ENCODE measurements around the gene NIPAL3.
A peak's percentile ranks its signal among the peaks of the same experiment; 100 is the strongest.

The NIPAL3 gene

GRCh38 chr1:24415334-24415909 is at the start of gene NIPAL3:
Gene NIPAL3, plus strand, starts transcription at chr1:24415802. Its CDS starts 3,746 bp downstream, at chr1:24419548.
- DNase-seq (ENCODE audit: low read depth), result peak; percentile 95

- DNase-seq (ENCODE audit: low read depth), result no peak
Measured at GRCh38 chr1:24366707-24367106, 48.9 kb upstream of the NIPAL3 start.

- DNase-seq (ENCODE audit: low read depth), result no peak
Measured at GRCh38 chr1:24369199-24369598, 46.4 kb upstream of the NIPAL3 start.

DNA sequence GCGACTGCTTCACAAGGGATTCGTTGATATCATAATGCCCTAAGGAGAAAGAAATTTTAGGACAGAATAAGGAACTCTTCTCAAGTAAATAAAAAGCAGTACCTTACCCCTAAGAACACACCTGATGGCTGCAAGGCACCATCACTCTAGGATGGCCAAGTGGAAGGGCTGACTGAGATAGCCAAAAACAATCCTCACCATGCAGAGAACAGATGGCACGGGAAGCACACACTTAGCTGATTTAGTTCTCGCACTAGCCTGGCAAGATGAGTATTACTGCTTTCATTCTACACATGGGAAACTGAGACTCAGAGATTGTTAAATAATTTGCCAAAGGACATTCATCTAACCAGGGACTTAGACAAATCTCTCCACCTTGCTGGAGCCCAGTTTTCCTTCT is 45.8 kb upstream of the NIPAL3 start:
- DNase-seq (ENCODE audit: low read depth), result no peak

DNA sequence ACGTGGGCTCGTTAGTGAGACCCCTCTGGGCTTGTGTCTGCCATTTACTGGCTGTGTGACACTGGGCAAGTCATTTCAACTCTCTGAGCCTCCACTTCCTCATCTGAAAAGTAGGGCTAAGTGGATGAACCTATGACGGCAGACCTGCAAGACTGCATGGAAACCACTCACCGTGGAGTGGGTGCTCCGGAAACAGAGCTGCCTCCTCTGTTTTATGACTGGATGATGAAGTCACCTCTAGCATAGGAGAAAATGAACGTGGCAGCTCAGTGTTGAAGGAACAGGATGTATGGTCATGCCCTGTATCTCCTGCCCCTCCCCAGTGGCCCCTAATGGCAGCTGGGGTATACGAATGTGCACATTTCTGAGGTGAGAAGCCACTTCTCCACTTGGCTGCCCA is 42.6 kb upstream of the NIPAL3 start:
- no peak for DNase-seq (ENCODE audit: low read depth)

DNA sequence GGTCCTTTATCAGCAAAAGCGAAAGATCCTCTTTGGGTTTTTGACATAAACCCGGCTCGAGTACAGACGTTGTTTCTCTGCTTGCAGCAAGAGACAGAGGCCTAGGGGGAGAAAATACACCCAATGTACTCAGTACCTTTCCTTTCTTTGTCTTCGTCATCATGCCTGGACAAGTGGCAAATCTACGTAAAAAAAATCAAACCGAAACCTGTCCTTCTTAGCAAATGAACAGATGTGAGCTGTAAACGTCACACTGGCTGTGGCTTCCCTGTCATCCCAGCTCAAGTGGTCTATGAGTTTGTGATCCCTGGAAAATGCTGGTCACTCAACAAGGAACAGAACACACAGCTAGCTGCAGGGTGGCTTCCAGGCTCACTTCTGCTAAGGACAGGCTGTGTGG is 41.9 kb upstream of the NIPAL3 start:
- no peak for DNase-seq (ENCODE audit: low read depth)

DNA sequence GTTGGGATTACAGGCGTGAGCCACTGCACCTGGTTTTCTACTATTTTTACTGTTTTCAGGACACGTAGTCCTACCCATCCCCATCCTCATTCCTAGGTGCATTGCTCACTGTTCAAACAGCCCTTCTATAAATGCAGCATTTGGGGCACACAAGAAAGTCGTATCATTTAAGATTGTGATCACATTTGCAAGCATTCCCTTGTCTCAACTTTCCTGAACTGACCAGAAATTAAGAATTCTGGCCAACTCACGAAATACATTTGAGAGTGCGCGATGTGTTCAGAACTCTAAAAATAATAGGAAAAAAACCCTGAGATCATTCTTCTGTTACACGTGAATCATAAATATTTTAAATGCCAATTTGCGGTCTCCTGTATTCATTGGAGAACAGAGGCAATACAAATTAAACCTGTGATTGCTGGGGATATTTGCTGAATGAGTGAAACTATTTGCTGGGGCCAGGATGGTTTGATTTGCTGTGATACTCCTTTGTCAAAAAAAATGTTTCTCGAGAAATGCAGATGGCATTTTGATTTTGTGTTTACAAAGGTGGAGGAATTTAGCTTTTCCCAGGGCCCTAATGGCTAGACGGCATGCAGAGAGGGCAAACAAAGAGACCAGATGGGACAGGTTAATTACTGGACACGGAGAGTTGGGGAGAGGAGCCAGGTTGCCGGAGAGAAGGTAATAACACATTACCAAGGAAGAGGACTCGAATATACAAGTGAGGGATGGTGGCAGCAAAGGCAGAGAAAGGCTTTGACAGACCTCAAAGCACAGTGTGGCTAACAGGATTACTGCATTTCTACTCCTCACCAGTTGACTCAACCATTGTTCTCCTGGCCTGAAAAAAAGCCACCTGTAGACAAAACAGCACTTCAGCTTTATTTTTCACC is 40.5 kb upstream of the NIPAL3 start:
- no peak for DNase-seq (ENCODE audit: low read depth)

GRCh38 chr1:24379733-24380315 is 35.8 kb upstream of the NIPAL3 start:
- DNase-seq (ENCODE audit: low read depth), result no peak

DNA sequence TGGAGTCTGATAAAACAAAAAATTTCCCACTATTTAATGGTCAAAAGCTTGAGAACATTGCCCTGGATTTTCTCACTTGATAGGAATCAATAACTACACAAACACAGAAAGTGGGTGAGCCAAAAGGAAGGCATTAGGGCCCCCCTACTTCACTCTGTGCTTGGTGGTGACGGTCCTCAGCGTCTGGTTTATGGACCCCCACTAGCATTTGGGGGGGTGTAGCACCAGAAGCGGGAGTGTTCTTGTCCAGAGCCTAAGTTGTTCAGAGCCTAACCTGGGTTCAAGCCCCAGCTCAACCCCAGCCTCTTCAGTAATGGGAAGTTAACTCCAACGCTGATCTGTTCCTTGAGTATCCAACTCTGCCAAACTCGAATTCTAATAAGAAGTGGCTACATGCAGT is 35.1 kb upstream of the NIPAL3 start:
- no peak for DNase-seq (ENCODE audit: low read depth)

DNA sequence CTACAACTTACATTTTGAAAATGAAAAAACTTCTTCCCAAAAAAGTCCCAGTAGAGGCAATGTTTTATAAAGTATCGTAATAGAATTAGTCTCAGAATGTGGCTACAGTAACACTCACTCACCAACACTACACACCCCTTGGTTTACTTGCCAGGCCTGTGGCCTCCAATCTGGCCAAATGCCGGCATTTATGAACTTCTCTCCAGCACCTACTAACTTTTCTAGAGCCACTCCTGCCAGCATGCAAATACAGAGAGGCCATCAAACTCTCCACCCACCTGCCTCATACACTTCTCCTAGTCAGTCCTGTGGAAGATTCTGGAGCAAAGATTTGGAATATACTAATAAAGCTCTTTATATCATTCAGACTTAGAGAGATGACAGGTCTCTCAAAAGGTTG is 34.3 kb upstream of the NIPAL3 start:
- no peak for DNase-seq (ENCODE audit: low read depth)

DNA sequence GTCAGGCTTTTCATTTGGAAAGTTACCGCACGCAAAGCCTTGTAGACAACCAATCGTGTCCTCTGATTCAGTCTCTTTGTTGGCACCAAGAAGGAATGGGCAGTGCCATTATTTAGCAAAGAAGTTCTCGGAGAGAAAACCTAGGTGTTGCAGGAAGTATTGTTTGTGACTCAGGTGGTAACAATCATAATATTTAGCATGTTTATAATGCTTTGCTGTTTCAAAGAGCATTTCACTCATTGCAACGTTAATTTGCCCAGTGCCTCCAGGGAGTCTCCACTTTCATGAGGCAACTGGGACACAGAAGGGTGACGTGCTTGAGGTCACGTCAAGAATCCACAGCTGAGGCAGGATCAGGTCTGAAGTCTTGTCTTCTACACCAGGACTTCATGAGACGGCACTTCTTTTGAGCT is 33.4 kb upstream of the NIPAL3 start:
- no peak for DNase-seq (ENCODE audit: low read depth)

DNA sequence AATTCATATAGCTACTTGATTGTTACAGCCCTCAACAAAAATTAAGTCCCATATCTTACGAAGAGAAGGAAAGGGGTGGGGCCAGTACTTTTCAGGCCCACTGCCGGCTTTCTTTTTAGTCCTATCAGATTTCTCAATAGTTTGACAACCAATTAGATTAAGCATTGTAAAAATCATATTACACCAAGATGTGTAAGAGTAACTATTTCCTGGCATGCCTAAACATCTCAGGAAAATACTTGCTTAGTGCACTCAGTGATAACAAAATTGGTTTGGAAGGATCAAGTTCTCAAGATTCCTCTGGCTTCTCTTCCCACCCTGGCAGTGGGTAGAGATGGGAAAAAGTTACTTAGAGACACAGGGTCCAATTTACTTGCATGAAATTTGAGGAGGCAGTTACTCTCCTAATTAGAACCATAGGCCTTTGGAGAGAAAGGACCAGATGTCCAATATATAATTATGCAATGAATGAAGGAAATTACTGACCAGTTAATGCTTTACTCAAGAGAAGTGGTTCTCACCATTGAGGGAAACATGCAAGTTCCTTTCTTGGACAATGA is 32.1 kb upstream of the NIPAL3 start:
- DNase-seq (ENCODE audit: low read depth), result no peak

DNA sequence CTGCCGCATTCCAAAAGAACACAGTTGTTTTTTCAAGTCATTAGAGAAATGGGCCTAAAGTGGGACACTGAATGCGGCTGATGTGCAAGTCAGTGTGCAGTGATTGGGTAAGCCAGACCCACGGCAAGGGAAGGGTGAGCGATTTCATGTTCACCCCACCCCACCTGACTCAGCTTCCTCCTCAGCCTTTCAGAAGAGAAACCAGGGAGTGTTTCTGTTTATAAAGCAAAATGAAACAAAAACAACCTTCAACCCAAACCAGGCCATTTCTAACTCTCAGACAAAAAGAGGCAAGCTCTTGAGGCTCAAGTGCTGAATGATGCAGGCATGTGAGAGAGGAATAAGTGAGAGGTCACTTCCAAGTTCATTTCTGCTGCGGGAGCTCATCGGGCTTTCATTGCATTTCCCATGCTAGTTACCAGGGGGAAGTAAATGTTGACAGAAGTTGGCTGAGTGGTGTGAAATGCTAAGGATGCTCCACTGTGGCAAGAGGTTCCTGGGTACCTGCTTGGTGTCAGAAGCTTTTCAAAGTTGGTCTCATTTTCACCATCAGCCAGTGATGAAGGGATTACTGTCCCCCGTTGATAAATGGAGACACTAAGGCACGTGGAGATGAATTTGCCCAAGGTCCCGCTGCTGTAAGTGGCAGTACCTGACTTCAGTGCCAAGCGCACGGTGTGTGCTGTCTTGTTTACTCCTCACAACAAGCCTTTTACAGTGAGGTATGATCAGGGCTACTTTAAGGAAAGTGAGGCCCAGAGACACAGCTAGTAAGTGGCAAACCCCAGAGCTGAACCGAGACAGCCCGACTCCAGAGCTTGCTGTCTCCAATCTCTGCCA is 31.1 kb upstream of the NIPAL3 start:
- no peak for DNase-seq (ENCODE audit: low read depth)

GRCh38 chr1:24385160-24385940 is 30.3 kb upstream of the NIPAL3 start:
- DNase-seq (ENCODE audit: low read depth), result no peak

DNA sequence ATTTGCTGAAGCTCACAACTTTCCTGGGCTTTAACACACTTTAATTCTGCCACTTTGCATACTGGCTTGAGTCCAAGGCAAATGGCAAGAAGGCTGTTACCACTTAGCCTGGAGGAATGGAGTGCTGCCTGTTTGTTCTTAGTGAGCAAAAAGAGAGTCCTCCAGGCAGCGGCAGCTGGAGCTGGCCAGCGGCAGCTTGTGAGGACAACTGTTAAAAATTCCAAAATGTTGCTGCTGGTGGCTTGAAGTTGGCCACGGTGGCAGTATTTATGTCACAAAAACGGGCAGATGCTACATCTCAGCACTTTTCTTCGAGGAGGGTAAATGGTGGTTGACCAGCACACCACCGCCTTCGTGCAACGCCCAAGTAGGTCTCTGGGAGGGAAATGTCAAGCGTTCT is 29.4 kb upstream of the NIPAL3 start:
- DNase-seq (ENCODE audit: low read depth), result no peak

DNA sequence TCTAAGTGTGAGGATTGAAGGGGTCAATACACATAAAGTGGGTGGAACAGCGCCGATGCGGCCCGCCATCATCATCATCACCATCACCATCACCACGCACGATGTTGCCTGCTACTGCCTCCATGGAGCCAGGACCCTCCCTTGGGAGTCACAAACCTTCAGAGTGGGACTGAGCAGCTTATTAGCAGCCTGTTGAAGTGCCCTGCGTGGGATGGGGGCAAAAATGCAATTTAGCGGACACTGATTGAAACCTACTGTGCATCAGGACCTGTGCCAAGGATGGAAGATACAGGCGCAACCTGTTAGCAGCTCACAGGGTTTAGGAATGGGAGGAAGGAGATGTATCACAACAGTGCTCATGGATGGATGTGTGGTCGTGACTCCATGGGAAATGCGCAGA is 28.7 kb upstream of the NIPAL3 start:
- DNase-seq (ENCODE audit: low read depth), result no peak

DNA sequence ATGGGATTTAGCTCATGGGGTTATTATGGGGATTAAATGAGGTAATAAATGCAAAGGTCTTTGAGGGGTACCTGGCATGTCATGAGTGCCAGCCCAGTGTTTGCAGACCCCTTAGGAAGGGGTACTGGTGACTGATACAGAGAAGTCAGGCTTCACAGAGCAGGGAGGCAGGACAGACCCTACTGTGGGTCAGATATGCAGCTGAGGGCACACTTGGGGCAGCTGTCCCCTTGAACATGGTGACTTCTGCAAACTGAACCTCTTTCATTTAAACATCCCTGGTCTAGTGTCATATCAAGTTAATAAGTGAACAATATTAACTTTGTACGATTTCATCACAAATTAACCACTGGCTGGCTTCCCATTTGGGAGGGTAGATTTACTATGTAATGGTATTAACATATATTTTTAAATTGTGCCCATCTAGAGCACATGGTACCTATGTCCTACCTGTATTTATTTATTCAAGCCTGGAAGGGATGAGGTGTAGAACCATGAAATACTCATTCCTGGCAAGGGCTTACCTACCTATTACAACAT is 27.9 kb upstream of the NIPAL3 start:
- no peak for DNase-seq (ENCODE audit: low read depth)

DNA sequence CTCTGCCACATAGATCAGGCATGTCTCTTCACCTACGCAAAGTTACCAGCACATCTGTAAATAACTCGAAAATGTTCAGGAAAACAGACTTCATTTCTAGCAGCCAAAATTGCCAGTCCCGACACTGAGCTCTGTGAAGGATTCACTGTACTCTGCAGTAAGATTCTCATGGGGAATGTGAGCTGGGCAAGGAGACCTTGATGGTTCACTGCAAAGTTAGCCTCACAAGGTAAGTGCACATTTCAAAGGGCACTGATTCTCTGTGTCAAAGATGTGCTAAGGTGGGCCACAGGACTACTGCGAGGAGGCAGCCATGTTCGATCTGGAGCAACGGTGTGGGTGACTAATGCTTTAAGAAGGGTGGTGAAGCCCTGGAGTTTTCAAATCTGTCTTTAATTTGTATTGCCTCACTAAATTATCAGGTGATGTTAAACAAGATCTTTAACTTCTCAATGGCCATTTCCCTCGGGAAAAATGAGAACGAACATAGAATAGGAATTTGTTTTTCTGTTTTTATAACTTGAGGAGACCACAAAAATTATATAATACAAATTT is 27.2 kb upstream of the NIPAL3 start:
- no peak for DNase-seq (ENCODE audit: low read depth)

DNA sequence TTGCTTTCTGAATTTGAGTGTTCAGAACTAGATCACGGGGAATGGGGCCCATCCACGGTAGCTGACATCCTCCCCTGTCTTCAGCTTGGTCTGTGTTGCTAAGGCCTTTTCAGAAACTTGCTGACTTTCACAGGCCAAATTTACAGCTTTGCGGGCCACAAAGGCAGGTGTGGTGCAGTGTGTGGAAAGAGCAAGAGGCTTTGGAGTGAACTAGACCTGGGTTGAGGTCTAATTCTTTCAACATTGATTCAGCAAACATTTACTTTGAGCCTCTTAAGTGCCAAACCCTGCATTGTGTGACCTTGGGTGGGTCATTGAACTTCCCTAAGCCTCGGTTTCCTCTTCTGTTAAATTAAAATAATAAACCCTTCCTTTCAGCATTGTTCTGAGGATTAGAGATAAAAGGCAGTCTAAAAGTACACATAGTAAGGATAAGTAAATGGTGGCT is 26.3 kb upstream of the NIPAL3 start:
- no peak for DNase-seq (ENCODE audit: low read depth)

DNA sequence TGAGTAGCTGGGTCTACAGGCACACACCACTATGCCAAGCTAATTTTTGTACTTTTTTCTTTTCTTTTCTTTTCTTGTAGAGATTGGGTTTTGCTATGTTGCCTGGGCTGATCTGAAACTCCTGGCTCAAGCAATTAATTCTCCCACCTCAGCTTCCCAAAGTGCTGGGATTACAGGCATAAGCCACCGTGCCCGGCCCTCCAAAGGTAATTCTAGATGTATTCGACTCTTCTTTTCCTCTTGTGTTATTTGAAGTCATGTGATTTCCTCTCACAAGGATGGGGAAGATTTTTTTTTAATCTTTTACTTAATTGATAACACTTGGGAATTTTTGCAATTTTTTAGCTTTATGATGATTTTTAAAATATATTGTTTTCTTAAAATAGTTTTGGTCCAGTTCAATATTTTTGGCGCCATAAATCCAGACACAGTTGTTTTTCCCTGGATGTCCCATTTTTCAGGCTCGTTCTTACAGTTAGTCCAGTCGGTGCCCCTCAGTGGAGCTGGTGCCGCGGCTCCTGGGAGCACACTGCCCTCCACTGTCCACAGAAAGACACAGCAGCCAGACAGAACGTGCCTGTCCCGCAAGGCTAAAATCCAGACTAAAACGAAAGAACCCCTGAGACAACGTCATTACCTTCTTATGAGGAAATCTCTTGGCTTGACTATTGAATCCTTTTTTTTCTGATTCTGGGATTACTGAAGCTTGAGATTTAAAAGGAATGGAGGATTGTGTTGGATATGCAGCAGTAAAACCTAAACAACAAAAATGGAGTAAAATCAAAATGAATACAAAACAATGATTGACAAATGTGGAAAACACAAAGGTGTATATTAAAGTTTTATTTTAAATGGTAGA is 24.4 kb upstream of the NIPAL3 start:
- DNase-seq (ENCODE audit: low read depth), result peak; percentile 49
